HFFc6 (cell line): Measurements from ENCODE around the gene SLC6A20. TPM values are rescaled to one million over a fixed set of nuclear protein-coding genes. Genes with fewer than 3 reads are reported as not detected.

Source experiments
- DNase-seq: peaks from one replicate; pipeline ENCODE4 v3.0.0-alpha.2; 2018
- H3K27ac Mint-ChIP-seq: 2 replicates; pipeline ENCODE4 v1.8.0; 2020; ENCODE audit warnings: mild to moderate bottlenecking, mixed read lengths
- H3K27me3 Mint-ChIP-seq: 2 replicates; pipeline ENCODE4 v1.8.0; 2021; ENCODE audit warnings: mild to moderate bottlenecking, moderate library complexity, mixed read lengths; ENCODE audit not compliant: insufficient read depth
- H3K36me3 Mint-ChIP-seq: 2 replicates; pipeline ENCODE4 v1.8.0; 2021; ENCODE audit warnings: low read depth, mixed read lengths
- H3K4me1 Mint-ChIP-seq: 2 replicates; pipeline ENCODE4 v1.8.0; 2020; ENCODE audit warnings: low read depth, mixed read lengths
- H3K4me3 Mint-ChIP-seq: 2 replicates; pipeline ENCODE4 v1.8.0; 2020; ENCODE audit warnings: mild to moderate bottlenecking, moderate library complexity, mixed read lengths
- H3K9me3 Mint-ChIP-seq: 2 replicates; pipeline ENCODE4 v1.8.0; 2020; ENCODE audit warnings: mild to moderate bottlenecking, mixed read lengths
- CTCF ChIP-seq: fragments of 200-600 bp; sonication (generic); IDR thresholded peaks from 2 replicates; pipeline ENCODE4 v1.5.0; 2021; ENCODE audit warnings: antibody characterized with exemption, mild to moderate bottlenecking
- total RNA-seq, 6 experiments: library from RNA; stranded (reverse); fragmentation: NEBNext Ultra II Directional; extraction: Animal tissue kit (Norgen Biotek cat#: 25700); gene quantifications; 2 replicates in 1 of 6; 3 replicates in 5 of 6; pipeline ENCODE4 v1.2.3, GENCODE V29; 2021

SLC6A20 gene
- total RNA-seq, 6 experiments from 2014 or later, result not detected

GRCh38 chr3:45789235-45789812 is 7.0 kb downstream of the SLC6A20 start:
- no peak overlapping the region for H3K27ac Mint-ChIP-seq
- H3K9me3 Mint-ChIP-seq, result peaks cover 18% of the 10 kb centered on the region
- peaks cover 11% of the 10 kb centered on the region for H3K36me3 Mint-ChIP-seq
- no peak overlapping the region for H3K4me3 Mint-ChIP-seq
- H3K27me3 Mint-ChIP-seq, result peaks cover 65% of the 10 kb centered on the region
- no peak for TF ChIP-seq CTCF
- DNase-seq, result no peak
- no peaks in the 10 kb centered on the region for H3K4me1 Mint-ChIP-seq

- H3K4me1 Mint-ChIP-seq, result no peaks in the 10 kb centered on the region
- H3K9me3 Mint-ChIP-seq, result peaks cover 18% of the 10 kb centered on the region
- H3K27ac Mint-ChIP-seq, result no peak overlapping the region
- TF ChIP-seq CTCF, result no peak
- H3K36me3 Mint-ChIP-seq, result peaks cover 11% of the 10 kb centered on the region
- DNase-seq, result no peak
- H3K4me3 Mint-ChIP-seq, result no peak overlapping the region
- H3K27me3 Mint-ChIP-seq, result peaks cover 57% of the 10 kb centered on the region
Observed at GRCh38 chr3:45787551-45787950, 8.8 kb downstream of the SLC6A20 start.

- H3K4me3 Mint-ChIP-seq, result no peak overlapping the region
- peaks cover 18% of the 10 kb centered on the region for H3K9me3 Mint-ChIP-seq
- peaks cover 11% of the 10 kb centered on the region for H3K36me3 Mint-ChIP-seq
- no peak overlapping the region for H3K27ac Mint-ChIP-seq
- no peaks in the 10 kb centered on the region for H3K4me1 Mint-ChIP-seq
- DNase-seq, result no peak
- no peak for TF ChIP-seq CTCF
- H3K27me3 Mint-ChIP-seq, result peaks cover 55% of the 10 kb centered on the region
Observed at GRCh38 chr3:45786801-45787495, 9.4 kb downstream of the SLC6A20 start.

GRCh38 chr3:45785605-45786150 is 10.7 kb downstream of the SLC6A20 start:
- peaks cover 18% of the 10 kb centered on the region for H3K9me3 Mint-ChIP-seq
- H3K36me3 Mint-ChIP-seq, result peaks cover 11% of the 10 kb centered on the region
- TF ChIP-seq CTCF, result no peak
- no peaks in the 10 kb centered on the region for H3K4me1 Mint-ChIP-seq
- no peak overlapping the region for H3K27ac Mint-ChIP-seq
- no peak overlapping the region for H3K4me3 Mint-ChIP-seq
- peaks cover 54% of the 10 kb centered on the region for H3K27me3 Mint-ChIP-seq
- DNase-seq, result no peak

- Mint-ChIP-seq H3K4me3 (no peak overlapping the region), H3K36me3 (no peaks in the 10 kb centered on the region)
Observed at GRCh38 chr3:45783667-45784066, 12.7 kb downstream of the SLC6A20 start.

More at GRCh38 chr3:45783667-45784066, 12.7 kb downstream of the SLC6A20 start:
- H3K9me3 Mint-ChIP-seq, result peaks cover under 1% of the 10 kb centered on the region
- no peak overlapping the region for H3K27ac Mint-ChIP-seq
- H3K4me1 Mint-ChIP-seq, result no peaks in the 10 kb centered on the region
- TF ChIP-seq CTCF, result no peak
- H3K27me3 Mint-ChIP-seq, result peaks cover 49% of the 10 kb centered on the region
- DNase-seq, result no peak
